DND-41 (cell line): ENCODE data around the gene TLE4.

Experiments
- ATAC-seq: fragments of 200-7000 bp; cut with Tn5 transposase; 3 replicates; pipeline ENCODE4 v1.9.1; 2021; ENCODE audit warnings: low read depth; ENCODE audit not compliant: insufficient read depth
- DNase-seq: peaks from one replicate; pipeline ENCODE4 v3.0.0-alpha.2; 2020
- H2AFZ ChIP-seq: 2 replicates; pipeline ENCODE4 v1.6.0; 2012; ENCODE audit warnings: low read depth, low read length
- H3K27ac ChIP-seq: 2 replicates; pipeline ENCODE4 v1.5.1; 2012; ENCODE audit warnings: low read length, inconsistent platforms
- H3K27me3 ChIP-seq: fragments of 200-600 bp; sonication (generic); 2 replicates; pipeline ENCODE4 v1.6.0; 2012; ENCODE audit warnings: low read length, mild to moderate bottlenecking, inconsistent platforms; ENCODE audit not compliant: insufficient read depth, poor library complexity
- H3K36me3 ChIP-seq: 2 replicates; pipeline ENCODE4 v1.5.1; 2012; ENCODE audit warnings: low read length, inconsistent platforms; ENCODE audit not compliant: insufficient read depth
- H3K4me1 ChIP-seq: 2 replicates; pipeline ENCODE4 v1.5.1; 2012; ENCODE audit warnings: mild to moderate bottlenecking, low read length; ENCODE audit not compliant: insufficient read depth
- H3K4me2 ChIP-seq: 2 replicates; pipeline ENCODE4 v1.6.0; 2012; ENCODE audit warnings: mild to moderate bottlenecking, moderate library complexity, low read length, inconsistent platforms; ENCODE audit not compliant: insufficient read depth
- H3K4me3 ChIP-seq, 2 experiments: fragments of 200-600 bp in 1 of 2; shearing (Covaris generic) in 1 of 2; 2 replicates each; pipeline ENCODE4 v1.5.1; 2012 to 2016; ENCODE audit warnings: inconsistent platforms in 2 of 2, low read length in 2 of 2, mild to moderate bottlenecking in 2 of 2, low read depth in 1 of 2, moderate library complexity in 1 of 2
- H3K79me2 ChIP-seq: 2 replicates; pipeline ENCODE4 v1.6.0; 2012; ENCODE audit warnings: low read length, inconsistent platforms; ENCODE audit not compliant: insufficient read depth
- H3K9ac ChIP-seq: 2 replicates; pipeline ENCODE4 v1.6.0; 2012; ENCODE audit warnings: low read depth, mild to moderate bottlenecking, inconsistent platforms, low read length, moderate library complexity
- H3K9me3 ChIP-seq: 2 replicates; pipeline ENCODE4 v1.5.1; 2012; ENCODE audit warnings: low read length, moderate library complexity, mild to moderate bottlenecking, inconsistent platforms; ENCODE audit not compliant: insufficient read depth, severe bottlenecking
- H4K20me1 ChIP-seq: 2 replicates; pipeline ENCODE4 v1.6.0; 2012; ENCODE audit warnings: low read length; ENCODE audit not compliant: insufficient read depth
- EZH2 ChIP-seq: IDR thresholded peaks from 3 replicates; pipeline ENCODE4 v1.6.1; 2012; ENCODE audit warnings: borderline replicate concordance, low read depth, mild to moderate bottlenecking, moderate library complexity, low read length, inconsistent platforms; ENCODE audit not compliant: severe bottlenecking
- TF ChIP-seq, protein P1 (sequence below): IDR thresholded peaks from 2 replicates; pipeline ENCODE4 v1.5.1; 2012; ENCODE audit warnings: borderline replicate concordance, low read length, moderate library complexity, mild to moderate bottlenecking; ENCODE audit not compliant: poor library complexity, severe bottlenecking; ENCODE audit errors: extremely low read depth

The TLE4 gene

DNA sequence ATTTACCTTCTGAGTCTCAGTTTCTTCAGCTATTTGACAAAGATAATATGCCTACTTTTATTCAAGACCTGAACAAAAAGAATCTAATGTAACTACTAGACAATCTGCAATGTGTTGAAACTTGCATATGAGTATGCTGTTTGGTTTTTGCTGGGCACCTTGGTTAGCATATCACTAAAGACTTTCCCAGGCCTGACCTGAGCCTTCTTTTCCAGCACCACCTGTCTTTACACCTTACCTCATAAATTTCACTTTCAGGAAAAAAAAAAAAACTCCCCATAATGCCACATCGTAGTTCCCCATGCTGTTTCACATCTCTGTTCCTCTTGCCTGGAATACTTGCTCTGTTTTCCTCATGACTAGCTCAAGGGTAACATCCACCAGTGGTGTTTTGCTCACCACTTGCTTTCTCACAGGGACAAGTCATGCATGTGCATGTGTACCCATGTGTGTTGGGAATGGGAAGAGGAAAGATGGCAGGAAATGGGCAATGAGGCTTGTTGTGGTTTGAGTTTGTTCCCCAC is 45.6 kb upstream of the TLE4 start:
- H3K4me2 ChIP-seq = no peak overlapping the region
- no peak for ATAC-seq
- no peak overlapping the region for H2AFZ ChIP-seq
- no peaks in the 10 kb centered on the region for H3K4me1 ChIP-seq
- no peak for DNase-seq
- no peaks in the 10 kb centered on the region for H3K27me3 ChIP-seq
- TF ChIP-seq, protein P1, sequence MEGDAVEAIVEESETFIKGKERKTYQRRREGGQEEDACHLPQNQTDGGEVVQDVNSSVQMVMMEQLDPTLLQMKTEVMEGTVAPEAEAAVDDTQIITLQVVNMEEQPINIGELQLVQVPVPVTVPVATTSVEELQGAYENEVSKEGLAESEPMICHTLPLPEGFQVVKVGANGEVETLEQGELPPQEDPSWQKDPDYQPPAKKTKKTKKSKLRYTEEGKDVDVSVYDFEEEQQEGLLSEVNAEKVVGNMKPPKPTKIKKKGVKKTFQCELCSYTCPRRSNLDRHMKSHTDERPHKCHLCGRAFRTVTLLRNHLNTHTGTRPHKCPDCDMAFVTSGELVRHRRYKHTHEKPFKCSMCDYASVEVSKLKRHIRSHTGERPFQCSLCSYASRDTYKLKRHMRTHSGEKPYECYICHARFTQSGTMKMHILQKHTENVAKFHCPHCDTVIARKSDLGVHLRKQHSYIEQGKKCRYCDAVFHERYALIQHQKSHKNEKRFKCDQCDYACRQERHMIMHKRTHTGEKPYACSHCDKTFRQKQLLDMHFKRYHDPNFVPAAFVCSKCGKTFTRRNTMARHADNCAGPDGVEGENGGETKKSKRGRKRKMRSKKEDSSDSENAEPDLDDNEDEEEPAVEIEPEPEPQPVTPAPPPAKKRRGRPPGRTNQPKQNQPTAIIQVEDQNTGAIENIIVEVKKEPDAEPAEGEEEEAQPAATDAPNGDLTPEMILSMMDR = no peak
- TF ChIP-seq EZH2 = no peak
- no peak overlapping the region for H3K4me3 ChIP-seq
- H4K20me1 ChIP-seq = no peaks in the 10 kb centered on the region
- no peaks in the 10 kb centered on the region for H3K79me2 ChIP-seq
- no peaks in the 10 kb centered on the region for H3K36me3 ChIP-seq
- H3K9ac ChIP-seq = no peak overlapping the region
- H3K9me3 ChIP-seq = no peaks in the 10 kb centered on the region
- H3K27ac ChIP-seq = no peak overlapping the region

DNA sequence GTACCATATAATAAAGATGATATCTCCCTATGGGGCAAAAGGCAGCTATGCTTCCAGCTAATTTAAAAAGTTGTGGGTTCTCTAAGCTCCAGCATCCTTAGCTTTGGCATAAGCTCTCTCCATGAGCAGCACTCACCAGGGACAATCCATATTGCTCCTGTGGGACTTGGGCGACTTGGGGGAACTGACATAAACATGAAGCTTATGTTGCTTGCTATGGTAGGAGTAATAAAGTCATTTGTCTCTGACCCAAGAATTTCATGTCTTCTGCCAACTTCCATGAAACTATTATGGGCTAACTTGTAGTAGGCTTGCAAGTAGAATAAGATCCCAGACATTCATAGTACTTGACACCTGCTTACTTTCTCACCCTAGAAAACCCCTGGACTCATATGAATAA is 36.2 kb upstream of the TLE4 start:
- no peaks in the 10 kb centered on the region for H3K27me3 ChIP-seq
- no peaks in the 10 kb centered on the region for H3K4me1 ChIP-seq
- no peaks in the 10 kb centered on the region for H4K20me1 ChIP-seq
- DNase-seq (no peak), ATAC-seq (no peak)
- no peaks in the 10 kb centered on the region for H3K36me3 ChIP-seq
- H2AFZ ChIP-seq = no peak overlapping the region
- no peak overlapping the region for H3K4me3 ChIP-seq
- no peaks in the 10 kb centered on the region for H3K9me3 ChIP-seq
- TF ChIP-seq EZH2 = no peak
- TF ChIP-seq, protein P1 = no peak
- H3K79me2 ChIP-seq = no peaks in the 10 kb centered on the region
- no peak overlapping the region for H3K27ac ChIP-seq
- no peak overlapping the region for H3K9ac ChIP-seq
- H3K4me2 ChIP-seq = no peak overlapping the region

DNA sequence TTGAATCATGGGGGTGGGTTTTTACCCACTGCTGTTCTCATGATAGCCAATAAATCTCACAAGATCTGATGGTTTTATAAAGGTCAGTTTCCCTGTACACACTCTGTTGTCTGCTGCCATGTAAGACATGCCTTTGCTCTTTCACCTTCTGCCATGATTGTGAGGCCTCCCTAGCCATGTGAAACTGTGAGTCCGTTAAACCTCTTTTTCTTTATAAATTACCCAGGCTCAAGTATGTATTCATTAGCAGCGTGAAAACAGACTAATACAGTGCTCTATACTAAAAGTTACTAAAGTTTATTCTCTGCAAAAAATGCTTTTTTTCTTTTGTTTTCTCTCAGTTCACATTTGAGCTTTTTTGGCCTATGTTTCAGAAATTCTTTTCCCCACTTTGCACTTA is 33.9 kb upstream of the TLE4 start:
- H3K27me3 ChIP-seq = no peaks in the 10 kb centered on the region
- H3K27ac ChIP-seq = no peak overlapping the region
- no peak overlapping the region for H3K9ac ChIP-seq
- H3K4me1 ChIP-seq = no peaks in the 10 kb centered on the region
- TF ChIP-seq EZH2 = no peak
- TF ChIP-seq, protein P1 = no peak
- ATAC-seq = no peak
- H2AFZ ChIP-seq = no peak overlapping the region
- no peak for DNase-seq
- no peaks in the 10 kb centered on the region for H4K20me1 ChIP-seq
- H3K9me3 ChIP-seq = no peaks in the 10 kb centered on the region
- no peaks in the 10 kb centered on the region for H3K79me2 ChIP-seq
- no peaks in the 10 kb centered on the region for H3K36me3 ChIP-seq
- no peak overlapping the region for H3K4me3 ChIP-seq
- no peak overlapping the region for H3K4me2 ChIP-seq
